Activated CD8-positive, alpha-beta memory T cell treated with anti-CD3 and anti-CD28 coated beads, Interleukin-2, amount 50 U/mL, for 24 hours (primary cell): ENCODE data around the gene CHPF2.

Experiments
- DNase-seq: peaks from one replicate; pipeline ENCODE4 v3.0.0-alpha.2; 2020; ENCODE audit errors: extremely low read depth

CHPF2 gene, protein sequence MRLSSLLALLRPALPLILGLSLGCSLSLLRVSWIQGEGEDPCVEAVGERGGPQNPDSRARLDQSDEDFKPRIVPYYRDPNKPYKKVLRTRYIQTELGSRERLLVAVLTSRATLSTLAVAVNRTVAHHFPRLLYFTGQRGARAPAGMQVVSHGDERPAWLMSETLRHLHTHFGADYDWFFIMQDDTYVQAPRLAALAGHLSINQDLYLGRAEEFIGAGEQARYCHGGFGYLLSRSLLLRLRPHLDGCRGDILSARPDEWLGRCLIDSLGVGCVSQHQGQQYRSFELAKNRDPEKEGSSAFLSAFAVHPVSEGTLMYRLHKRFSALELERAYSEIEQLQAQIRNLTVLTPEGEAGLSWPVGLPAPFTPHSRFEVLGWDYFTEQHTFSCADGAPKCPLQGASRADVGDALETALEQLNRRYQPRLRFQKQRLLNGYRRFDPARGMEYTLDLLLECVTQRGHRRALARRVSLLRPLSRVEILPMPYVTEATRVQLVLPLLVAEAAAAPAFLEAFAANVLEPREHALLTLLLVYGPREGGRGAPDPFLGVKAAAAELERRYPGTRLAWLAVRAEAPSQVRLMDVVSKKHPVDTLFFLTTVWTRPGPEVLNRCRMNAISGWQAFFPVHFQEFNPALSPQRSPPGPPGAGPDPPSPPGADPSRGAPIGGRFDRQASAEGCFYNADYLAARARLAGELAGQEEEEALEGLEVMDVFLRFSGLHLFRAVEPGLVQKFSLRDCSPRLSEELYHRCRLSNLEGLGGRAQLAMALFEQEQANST

GRCh38 chr7:151232091-151232916 is at the start of gene CHPF2:
CHPF2 (plus strand) TSS chr7:151232483; CDS start chr7:151234012, 1,529 bp downstream.
- DNase-seq, result peak; percentile 77

GRCh38 chr7:151185762-151186639 is 46.3 kb upstream of the CHPF2 start:
- no peak for DNase-seq

DNA sequence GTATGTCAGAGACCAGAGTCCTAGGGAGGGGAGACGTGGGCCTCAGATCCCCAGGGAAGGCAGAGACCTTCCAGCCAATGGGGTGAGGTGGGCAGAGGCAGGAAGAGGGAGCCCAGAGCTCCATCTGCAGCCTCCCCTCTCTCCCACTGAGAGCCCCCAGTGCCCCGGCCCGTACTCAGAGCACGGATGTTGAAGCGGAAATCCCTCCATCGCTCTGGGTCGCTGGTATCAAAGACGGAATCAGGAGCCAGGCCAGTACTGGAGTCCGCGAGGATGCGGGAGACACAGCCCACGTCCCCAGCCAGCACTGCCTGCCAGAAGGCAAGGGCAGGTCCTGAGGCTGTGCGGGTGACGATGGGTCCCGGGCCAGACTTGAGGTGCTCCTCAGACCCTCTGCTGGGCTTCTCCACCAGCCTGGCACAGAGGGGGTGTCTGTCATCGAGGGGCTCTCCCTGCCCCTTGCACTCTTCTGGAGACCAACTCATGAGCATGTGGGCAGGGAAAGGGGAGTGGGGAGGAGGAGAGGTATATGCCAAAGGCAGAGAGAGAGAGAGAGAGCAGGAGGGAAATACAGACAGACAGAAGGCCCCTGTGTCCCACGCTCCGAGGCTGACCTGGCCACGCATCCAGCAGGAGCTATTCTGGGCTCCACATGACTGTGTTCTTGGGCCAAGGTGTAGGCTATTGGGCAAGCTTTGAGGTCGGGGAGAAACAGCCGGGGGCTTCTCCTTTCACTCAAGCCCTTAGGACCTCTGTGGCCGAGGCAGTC is 45.5 kb upstream of the CHPF2 start, which contains the start of gene ASB10:
Gene ASB10 (minus strand): TSS at position 611 of the 769 bp plus-strand sequence. CDS start 120 bp downstream, at position 491.
- DNase-seq, result no peak

GRCh38 chr7:151187409-151188251 is 44.7 kb upstream of the CHPF2 start:
- no peak for DNase-seq

GRCh38 chr7:151188252-151188542 is 44.1 kb upstream of the CHPF2 start:
- no peak for DNase-seq

- no peak for DNase-seq
Measured at GRCh38 chr7:151189038-151189437, 43.2 kb upstream of the CHPF2 start.

DNA sequence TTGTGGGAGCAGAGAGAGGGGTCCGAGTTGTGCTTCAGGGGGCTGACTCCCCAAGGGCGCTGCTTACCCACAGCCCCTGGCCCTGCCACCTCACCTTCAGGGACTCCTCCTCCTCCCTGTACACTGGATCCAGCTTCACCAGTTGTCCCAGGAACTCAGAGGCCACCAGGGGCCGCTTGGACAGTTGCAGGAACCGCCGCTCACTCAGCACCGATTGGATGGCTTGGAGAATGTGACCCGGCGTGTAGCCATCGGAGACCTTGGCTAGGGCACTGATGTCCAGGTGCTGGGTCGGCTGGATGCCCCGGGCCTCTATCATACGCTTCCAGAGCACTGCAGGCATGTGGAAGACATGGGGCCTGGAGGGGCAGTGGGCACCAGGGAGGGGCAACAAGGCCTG is 40.7 kb upstream of the CHPF2 start:
- DNase-seq, result no peak

- DNase-seq, result no peak
Measured at GRCh38 chr7:151192002-151192539, 40.2 kb upstream of the CHPF2 start.

DNA sequence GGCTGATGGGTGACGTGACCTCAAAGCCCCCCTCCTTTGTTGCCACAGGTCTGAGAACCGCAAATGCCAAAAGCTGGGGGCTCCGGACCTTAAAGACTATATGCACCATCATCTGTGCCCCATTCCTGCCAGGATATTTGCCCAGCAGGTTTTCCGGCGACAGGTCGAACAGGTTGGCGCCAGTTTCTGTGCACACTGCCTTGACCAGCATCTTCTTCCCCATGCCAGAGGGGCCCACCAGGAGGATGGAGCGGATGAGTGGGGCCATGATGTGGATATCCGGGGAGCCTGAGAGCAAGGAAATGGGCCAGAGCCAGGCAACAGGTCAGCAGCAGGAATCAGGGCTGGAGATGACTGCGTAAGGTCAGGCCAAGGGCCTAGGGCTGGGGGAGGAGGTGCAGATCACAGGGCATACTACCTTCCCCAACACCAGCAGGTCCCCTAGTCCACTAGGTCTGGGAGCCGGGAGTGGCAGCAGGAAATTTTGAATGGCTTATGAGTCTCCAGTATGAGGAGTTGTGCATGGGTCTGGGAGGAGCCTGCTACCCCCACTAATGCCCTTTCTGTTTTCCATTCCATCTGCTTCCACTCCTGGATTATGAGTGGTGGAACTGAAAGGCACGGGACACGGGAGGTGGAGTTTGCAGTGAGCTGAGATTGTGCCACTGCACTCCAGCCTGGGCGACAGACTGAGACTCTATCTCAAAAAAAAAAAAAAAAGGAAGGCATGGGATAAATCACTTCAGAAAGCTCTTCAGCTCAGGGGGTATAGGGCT is 38.9 kb upstream of the CHPF2 start:
- no peak for DNase-seq

DNA sequence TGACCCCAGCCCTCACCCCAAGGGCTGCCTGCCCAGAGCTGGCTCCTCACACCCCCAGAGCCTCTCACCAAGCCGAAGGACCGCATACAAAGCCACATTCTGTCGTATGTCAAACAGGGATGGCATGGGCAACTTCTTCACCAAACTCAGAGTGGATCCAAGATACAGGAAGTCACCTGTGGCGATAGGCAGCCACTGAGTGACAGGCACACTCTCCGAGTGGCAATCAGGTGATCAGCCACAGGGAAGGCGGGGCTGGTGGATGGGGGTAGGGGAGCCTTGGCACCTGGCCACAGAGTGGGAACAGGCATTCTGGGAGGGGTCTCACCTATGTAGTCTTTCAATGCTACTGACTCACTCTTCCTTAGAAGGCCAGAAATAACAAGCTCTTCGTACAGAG is 38.1 kb upstream of the CHPF2 start:
- DNase-seq, result no peak

DNA sequence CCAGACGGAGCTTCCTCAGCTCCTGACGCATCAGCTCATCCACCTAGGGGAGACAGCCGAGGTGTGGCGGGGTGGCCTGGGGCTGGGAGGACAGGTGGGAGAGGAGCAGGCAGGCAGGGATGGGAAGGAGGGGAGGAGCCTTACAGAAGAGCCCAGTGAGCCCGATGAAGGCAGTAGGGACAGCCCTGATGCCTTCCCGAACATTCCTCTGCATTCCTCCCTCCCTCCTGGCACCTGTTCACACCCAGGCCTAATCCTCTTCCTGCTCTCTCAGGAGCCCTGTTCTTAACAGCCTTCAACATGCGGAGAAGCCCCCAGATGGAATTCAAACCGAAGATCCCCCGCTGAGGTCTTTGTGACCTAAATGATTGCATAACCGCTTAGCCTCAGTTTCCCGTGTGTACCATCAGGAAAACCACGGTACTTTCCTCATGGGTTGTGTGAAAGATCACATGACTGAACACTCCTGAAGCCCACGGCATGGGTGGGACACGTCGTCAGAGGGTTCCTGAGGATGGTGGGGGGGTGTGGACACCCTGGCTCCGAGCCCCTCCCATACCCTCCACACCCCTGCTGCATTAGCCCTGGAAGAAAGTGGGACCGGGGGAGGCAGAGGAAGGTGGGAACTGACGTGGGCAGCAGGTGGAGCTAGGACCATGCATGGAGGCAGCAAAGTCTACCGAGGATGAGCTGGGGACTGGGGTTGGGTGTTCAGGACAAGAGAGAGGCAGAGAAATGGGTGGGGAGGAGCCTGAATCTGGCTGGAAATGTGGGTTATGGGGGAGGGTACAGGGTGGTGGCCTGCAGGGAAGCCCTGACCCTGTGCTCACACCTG is 36.5 kb upstream of the CHPF2 start:
- no peak for DNase-seq

GRCh38 chr7:151197932-151198331 is 34.4 kb upstream of the CHPF2 start:
- DNase-seq, result no peak

- DNase-seq, result no peak
Measured at GRCh38 chr7:151198945-151199848, 33.1 kb upstream of the CHPF2 start.

DNA sequence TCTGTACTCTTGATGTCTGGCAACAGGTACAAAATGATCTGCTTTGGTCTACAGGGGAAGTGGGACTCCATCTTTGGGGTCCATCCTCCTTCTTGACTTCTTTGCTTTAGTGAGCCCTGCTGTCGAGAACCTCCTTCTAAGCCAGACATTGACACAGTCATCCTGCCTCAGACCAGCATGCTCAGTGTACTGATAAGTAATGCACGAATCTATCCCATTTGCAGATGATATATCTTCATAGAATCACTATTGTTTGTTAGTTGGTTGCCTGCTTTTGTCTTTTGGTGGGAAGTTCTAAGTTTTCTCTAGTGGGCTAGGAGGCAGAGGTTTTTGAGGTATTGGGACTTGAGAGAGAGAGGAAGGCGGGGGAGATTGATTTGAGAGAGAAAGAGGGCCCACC is 30.9 kb upstream of the CHPF2 start:
- DNase-seq, result no peak

- no peak for DNase-seq
Measured at GRCh38 chr7:151201751-151202150, 30.5 kb upstream of the CHPF2 start.

DNA sequence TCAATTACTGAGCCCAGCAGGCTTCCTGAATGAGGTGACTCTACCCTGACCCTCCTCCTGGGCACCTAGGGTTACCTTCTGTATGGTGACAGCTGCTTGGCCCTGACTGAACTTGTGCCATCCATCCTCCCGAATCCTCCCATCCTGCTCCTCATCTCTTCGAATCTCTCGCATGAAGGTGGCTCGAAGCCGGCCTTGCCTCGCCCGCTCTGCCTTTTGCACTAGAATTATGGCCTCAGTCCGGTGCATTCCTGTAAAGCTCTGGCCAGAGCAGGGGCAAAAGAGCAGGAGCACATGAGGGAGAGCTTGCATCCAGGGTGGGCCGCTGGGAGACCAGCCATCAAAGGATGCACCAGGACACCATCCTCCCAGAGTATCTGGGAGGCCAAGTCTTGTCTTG is 29.4 kb upstream of the CHPF2 start:
- no peak for DNase-seq
